ENCODE measurements around the gene FAM3D. TPM values are rescaled to one million over a fixed set of nuclear protein-coding genes. Genes with fewer than 3 reads are reported as not detected.

The FAM3D gene
- total RNA-seq, 1 experiment from 2014 or later: not detected

DNA sequence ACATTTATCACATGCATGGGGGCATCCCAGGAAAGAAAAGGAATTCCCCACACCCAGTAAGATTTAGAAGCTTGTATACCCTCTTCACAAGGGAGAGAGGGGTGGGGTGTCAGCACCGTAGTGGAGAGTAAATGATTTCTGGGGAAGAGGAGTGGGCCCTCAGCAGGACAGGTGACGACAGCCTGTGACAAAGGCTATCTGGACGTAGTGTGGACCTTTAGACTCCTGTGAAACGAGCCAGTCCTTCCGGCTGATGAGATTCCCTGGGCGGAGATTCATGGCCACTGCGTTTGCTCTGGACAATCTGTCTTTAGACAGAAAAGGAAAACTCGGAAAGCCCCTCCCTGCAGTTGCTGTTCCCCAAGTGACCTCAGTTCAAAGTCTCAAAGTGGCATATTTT is 1.7 kb upstream of the FAM3D start:
- peaks cover 6% of the 10 kb centered on the region; the same call in 1 of the 2 replicates for H3K4me1 ChIP-seq (ENCODE audit: insufficient read depth, low read length)
- no peaks in the 10 kb centered on the region for H3K79me2 ChIP-seq (ENCODE audit: low read length)
- no peaks in the 10 kb centered on the region for H3F3A ChIP-seq (ENCODE audit: low read length, unreplicated experiment)
- no peak overlapping the region for H3K4me2 ChIP-seq (ENCODE audit: low read length)
- H3K4me3 ChIP-seq (ENCODE audit: low read length): no peak overlapping the region
- DNase-seq (no peak), ATAC-seq (no peak)
- BruUV-seq (replicated peaks): no TSS peak
- intact Hi-C loops (cut with micrococcal nuclease): no loop called here
- no peaks in the 10 kb centered on the region for H3K36me3 ChIP-seq (ENCODE audit: low read depth, low read length)
- no peaks in the 10 kb centered on the region for H3K27me3 ChIP-seq (ENCODE audit: low read length)
- TF ChIP-seq EZH2 (IDR thresholded peaks at IDR 0.05; ENCODE audit: low read length, unreplicated experiment) (no peak), EZH2phosphoT487 (IDR thresholded peaks at IDR 0.05; ENCODE audit: borderline replicate concordance, low read length) (no peak)
- TF ChIP-seq, protein P1, sequence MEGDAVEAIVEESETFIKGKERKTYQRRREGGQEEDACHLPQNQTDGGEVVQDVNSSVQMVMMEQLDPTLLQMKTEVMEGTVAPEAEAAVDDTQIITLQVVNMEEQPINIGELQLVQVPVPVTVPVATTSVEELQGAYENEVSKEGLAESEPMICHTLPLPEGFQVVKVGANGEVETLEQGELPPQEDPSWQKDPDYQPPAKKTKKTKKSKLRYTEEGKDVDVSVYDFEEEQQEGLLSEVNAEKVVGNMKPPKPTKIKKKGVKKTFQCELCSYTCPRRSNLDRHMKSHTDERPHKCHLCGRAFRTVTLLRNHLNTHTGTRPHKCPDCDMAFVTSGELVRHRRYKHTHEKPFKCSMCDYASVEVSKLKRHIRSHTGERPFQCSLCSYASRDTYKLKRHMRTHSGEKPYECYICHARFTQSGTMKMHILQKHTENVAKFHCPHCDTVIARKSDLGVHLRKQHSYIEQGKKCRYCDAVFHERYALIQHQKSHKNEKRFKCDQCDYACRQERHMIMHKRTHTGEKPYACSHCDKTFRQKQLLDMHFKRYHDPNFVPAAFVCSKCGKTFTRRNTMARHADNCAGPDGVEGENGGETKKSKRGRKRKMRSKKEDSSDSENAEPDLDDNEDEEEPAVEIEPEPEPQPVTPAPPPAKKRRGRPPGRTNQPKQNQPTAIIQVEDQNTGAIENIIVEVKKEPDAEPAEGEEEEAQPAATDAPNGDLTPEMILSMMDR (conservative IDR thresholded peaks at IDR 0.05; ENCODE audit: low read depth, low read length): no peak
- no peaks in the 10 kb centered on the region for H4K20me1 ChIP-seq (ENCODE audit: low read length)
- no peak overlapping the region for H3K9ac ChIP-seq (ENCODE audit: low read length)
- H3K9me3 ChIP-seq (ENCODE audit: low read length): no peaks in the 10 kb centered on the region
- CTCF ChIA-PET: no interaction called here
- no peak overlapping the region for H2AFZ ChIP-seq (ENCODE audit: low read length)
- no peaks in the 10 kb centered on the region for H3K9me2 ChIP-seq (replicated peaks; ENCODE audit: low read length)
- POLR2A ChIA-PET (ENCODE audit: unreplicated experiment): no interaction called here
- H3K27ac ChIP-seq (ENCODE audit: low read length): no peak overlapping the region

DNA sequence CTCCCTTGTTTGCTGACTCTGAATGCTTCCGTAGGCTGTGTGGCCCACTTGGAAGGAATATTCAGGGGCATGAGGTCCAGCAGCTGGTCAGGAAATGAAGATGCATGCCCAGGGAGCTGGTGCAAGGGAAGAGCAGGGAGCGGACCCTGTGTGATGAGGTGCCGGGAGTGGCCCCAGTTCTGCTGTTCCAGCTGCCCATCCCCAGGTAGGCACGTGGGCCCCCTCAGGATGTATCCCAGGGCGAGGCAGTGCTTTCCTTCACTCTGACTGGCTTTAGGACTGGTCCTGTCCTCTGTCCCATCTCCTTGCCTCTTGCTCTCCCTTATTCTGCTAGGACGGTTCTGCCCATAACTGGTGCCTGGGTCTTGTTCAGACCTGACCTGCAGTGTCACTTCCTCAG is 1.1 kb upstream of the FAM3D start:
- POLR2A ChIA-PET (ENCODE audit: unreplicated experiment): no interaction called here
- CTCF ChIA-PET: no interaction called here
- no peaks in the 10 kb centered on the region for H3K79me2 ChIP-seq (ENCODE audit: low read length)
- no peaks in the 10 kb centered on the region for H4K20me1 ChIP-seq (ENCODE audit: low read length)
- H3F3A ChIP-seq (ENCODE audit: low read length, unreplicated experiment): no peaks in the 10 kb centered on the region
- H3K9ac ChIP-seq (ENCODE audit: low read length): no peak overlapping the region
- H3K27me3 ChIP-seq (ENCODE audit: low read length): no peaks in the 10 kb centered on the region
- ATAC-seq (no peak), DNase-seq (no peak)
- BruUV-seq (replicated peaks): no TSS peak
- H3K4me1 ChIP-seq (ENCODE audit: insufficient read depth, low read length): peaks cover 6% of the 10 kb centered on the region; the same call in 1 of the 2 replicates
- no peak overlapping the region for H3K4me3 ChIP-seq (ENCODE audit: low read length)
- H3K9me2 ChIP-seq (replicated peaks; ENCODE audit: low read length): no peaks in the 10 kb centered on the region
- H2AFZ ChIP-seq (ENCODE audit: low read length): no peak overlapping the region
- intact Hi-C loops (cut with micrococcal nuclease): no loop called here
- no peaks in the 10 kb centered on the region for H3K9me3 ChIP-seq (ENCODE audit: low read length)
- TF ChIP-seq, protein P1 (conservative IDR thresholded peaks at IDR 0.05; ENCODE audit: low read depth, low read length): no peak
- no peak for TF ChIP-seq EZH2 (IDR thresholded peaks at IDR 0.05; ENCODE audit: low read length, unreplicated experiment)
- TF ChIP-seq EZH2phosphoT487 (IDR thresholded peaks at IDR 0.05; ENCODE audit: borderline replicate concordance, low read length): no peak
- H3K36me3 ChIP-seq (ENCODE audit: low read depth, low read length): no peaks in the 10 kb centered on the region
- no peak overlapping the region for H3K27ac ChIP-seq (ENCODE audit: low read length)
- H3K4me2 ChIP-seq (ENCODE audit: low read length): no peak overlapping the region

DNA sequence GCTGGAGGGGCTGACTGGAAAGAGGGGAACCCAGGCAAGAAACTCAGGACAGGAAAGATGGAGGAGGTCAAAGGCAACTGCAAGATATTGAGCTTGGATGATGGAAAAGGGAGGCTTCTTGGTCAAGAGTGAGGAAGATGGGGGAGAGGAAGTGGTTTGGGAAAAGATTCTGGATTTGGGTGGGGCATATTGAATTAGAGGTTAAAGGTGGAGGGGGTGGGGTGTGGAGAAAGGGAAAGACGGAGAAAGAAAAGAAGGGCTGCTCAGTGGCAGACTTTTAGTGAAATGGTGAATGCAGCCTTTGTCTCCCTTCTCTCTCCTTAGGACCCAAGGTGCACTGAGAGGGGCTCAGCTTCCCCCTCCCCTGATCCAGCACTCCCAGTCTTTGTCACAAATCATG is 655 bp upstream of the FAM3D start:
- Histone ChIP-seq H3K36me3 (ENCODE audit: low read depth, low read length) (no peaks in the 10 kb centered on the region), H3K4me3 (ENCODE audit: low read length) (no peak overlapping the region), H3F3A (ENCODE audit: low read length, unreplicated experiment) (no peaks in the 10 kb centered on the region), H2AFZ (ENCODE audit: low read length) (peak overlapping the region; percentile 56; the same call in 1 of the 2 replicates), H3K79me2 (ENCODE audit: low read length) (no peaks in the 10 kb centered on the region), H3K9me2 (replicated peaks; ENCODE audit: low read length) (no peaks in the 10 kb centered on the region), H3K27ac (ENCODE audit: low read length) (no peak overlapping the region), H3K9me3 (ENCODE audit: low read length) (no peaks in the 10 kb centered on the region), H3K4me2 (ENCODE audit: low read length) (no peak overlapping the region), H3K9ac (ENCODE audit: low read length) (no peak overlapping the region), H3K27me3 (ENCODE audit: low read length) (no peaks in the 10 kb centered on the region), H3K4me1 (ENCODE audit: insufficient read depth, low read length) (peaks cover 6% of the 10 kb centered on the region; the same call in 1 of the 2 replicates), H4K20me1 (ENCODE audit: low read length) (no peaks in the 10 kb centered on the region)
- intact Hi-C loops (cut with micrococcal nuclease): no loop called here
- DNase-seq: no peak
- ChIA-PET POLR2A (ENCODE audit: unreplicated experiment) (no interaction called here), CTCF (no interaction called here)
- BruUV-seq (replicated peaks): no TSS peak
- TF ChIP-seq, protein P1 (conservative IDR thresholded peaks at IDR 0.05; ENCODE audit: low read depth, low read length): no peak
- no peak for TF ChIP-seq EZH2phosphoT487 (IDR thresholded peaks at IDR 0.05; ENCODE audit: borderline replicate concordance, low read length)
- TF ChIP-seq EZH2 (IDR thresholded peaks at IDR 0.05; ENCODE audit: low read length, unreplicated experiment): no peak
- ATAC-seq: no peak
